K562 (cell line): ENCODE data around the gene SLCO3A1. TPM values are rescaled to one million over a fixed set of nuclear protein-coding genes. Genes with fewer than 3 reads are reported as not detected.

Source experiments
- ATAC-seq: fragments of 200-7000 bp; cut with Tn5 transposase; 3 replicates; pipeline ENCODE4 v1.9.1; 2020; ENCODE audit warnings: moderate library complexity
- BruUV-seq: library from RNA; stranded (reverse); fragments of 400-500 nt; replicated peaks from 2 replicates; lab custom pipeline; 2021; lab: Mats Ljungman, UMichigan
- CTCF ChIA-PET: fragments of 300-600 bp; formaldehyde crosslinking; extraction: SDS; loops from one replicate; lab custom pipeline; 2021; ENCODE audit warnings: low intra/inter-chr PET ratio; lab: Yijun Ruan, JAX
- POLR2A ChIA-PET: fragments of 300-600, 350-650 bp; sonication (Branson Sonifier 250); formaldehyde crosslinking; extraction: SDS; loops from one replicate; lab custom pipeline; 2021; ENCODE audit warnings: antibody characterized with exemption, inconsistent platforms; lab: Yijun Ruan, JAX
- DNase-seq, 4 experiments: peaks; one replicate each; pipeline versions ENCODE4 v3.0.0 to v3.0.0-alpha.2; 2011 to 2018; ENCODE audit warnings: low spot score in 3 of 4, mixed read lengths in 3 of 4; ENCODE audit errors: extremely low read depth in 1 of 4
- FAIRE-seq: peaks from 2 replicates; lab custom pipeline; 2011; peaks lifted over from hg19 to GRCh38; lab: Jason Lieb, UNC
- H2AFZ ChIP-seq: 2 replicates; pipeline ENCODE4 v1.6.0; 2011; ENCODE audit warnings: low read depth, low read length, control low read depth, inconsistent platforms
- H3K27ac ChIP-seq: fragments of 200-600 bp; 3 replicates; pipeline ENCODE4 v1.8.0; 2011; ENCODE audit warnings: low read depth, mild to moderate bottlenecking, control low read depth, inconsistent platforms, low read length, moderate library complexity, mixed read lengths; ENCODE audit errors: extremely low read depth
- H3K27me3 ChIP-seq, 2 experiments: fragments of 300-600 bp in 1 of 2; 2 replicates in 1 of 2; 3 replicates in 1 of 2; pipeline versions ENCODE4 v1.6.0 to v1.8.0; 2011; ENCODE audit warnings: inconsistent platforms in 2 of 2, low read length in 2 of 2, mild to moderate bottlenecking in 1 of 2, mixed read lengths in 1 of 2, moderate library complexity in 1 of 2; ENCODE audit not compliant: control insufficient read depth in 2 of 2, insufficient read depth in 2 of 2
- H3K36me3 ChIP-seq: fragments of 300-600 bp; 3 replicates; pipeline ENCODE4 v1.8.0; 2011; ENCODE audit warnings: mild to moderate bottlenecking, low read length, inconsistent platforms; ENCODE audit not compliant: control insufficient read depth, insufficient read depth
- H3K4me1 ChIP-seq, 2 experiments: fragments of 200-600 bp in 1 of 2; replicated peaks in 1 of 2; 2 replicates in 1 of 2; 3 replicates in 1 of 2; pipeline versions ENCODE4 v1.5.1 to v1.8.0; 2011; ENCODE audit warnings: inconsistent platforms in 2 of 2, low read length in 2 of 2, mild to moderate bottlenecking in 1 of 2, mixed read lengths in 1 of 2, moderate library complexity in 1 of 2; ENCODE audit not compliant: control insufficient read depth in 2 of 2, insufficient read depth in 2 of 2
- H3K4me2 ChIP-seq: 2 replicates; pipeline ENCODE4 v1.6.1; 2011; ENCODE audit warnings: low read length, control low read depth, inconsistent platforms, mixed read lengths; ENCODE audit not compliant: insufficient read depth
- H3K4me3 ChIP-seq: fragments of 200-600 bp; sonication (generic), shearing (Covaris generic); 2 replicates; pipeline ENCODE4 v1.5.1; 2016; ENCODE audit warnings: control low read depth, inconsistent platforms
- H3K79me2 ChIP-seq: fragments of 200-600 bp; 3 replicates; pipeline ENCODE4 v1.8.0; 2011; ENCODE audit warnings: low read length, inconsistent platforms; ENCODE audit not compliant: control insufficient read depth, insufficient read depth
- H3K9ac ChIP-seq, 2 experiments: 2 replicates each; pipeline versions ENCODE4 v1.6.0 to v1.6.1; 2011; ENCODE audit warnings: low read depth in 2 of 2, low read length in 2 of 2, control low read depth in 1 of 2, inconsistent platforms in 1 of 2, mild to moderate bottlenecking in 1 of 2, mixed read lengths in 1 of 2; ENCODE audit not compliant: insufficient read depth in 1 of 2
- H3K9me1 ChIP-seq: one replicate; pipeline ENCODE4 v1.6.0; 2011; ENCODE audit warnings: inconsistent platforms, mild to moderate bottlenecking, low read length, moderate library complexity; ENCODE audit not compliant: control insufficient read depth, insufficient read depth
- H3K9me3 ChIP-seq: replicated peaks from 2 replicates; pipeline ENCODE4 v1.5.1; 2011; ENCODE audit warnings: low read depth, low read length, inconsistent platforms; ENCODE audit not compliant: control insufficient read depth, insufficient read depth
- H4K20me1 ChIP-seq: replicated peaks from 2 replicates; pipeline ENCODE4 v1.6.1; 2011; ENCODE audit warnings: low read length, inconsistent platforms, mixed read lengths; ENCODE audit not compliant: control insufficient read depth, insufficient read depth
- CBFA2T3 ChIP-seq: fragments of 450-650 bp; IDR thresholded peaks from 2 replicates; pipeline ENCODE4 v1.6.1; 2017
- GTF3C2 ChIP-seq: IDR thresholded peaks from 3 replicates; pipeline ENCODE4 v1.6.1; 2011; ENCODE audit warnings: borderline replicate concordance, mild to moderate bottlenecking, moderate library complexity; ENCODE audit not compliant: insufficient read length; ENCODE audit errors: extremely low read depth
- MAFG ChIP-seq: fragments of 450-650 bp; conservative IDR thresholded peaks from 2 replicates; pipeline ENCODE4 v1.6.1; 2016; ENCODE audit warnings: missing genetic modification characterization, missing compliant biosample characterization
- MTA1 ChIP-seq: fragments of 450-650 bp; IDR thresholded peaks from 2 replicates; pipeline ENCODE4 v1.6.1; 2017; ENCODE audit warnings: borderline replicate concordance
- OTX1 ChIP-seq: fragments of 450-650 bp; formaldehyde crosslinking; IDR thresholded peaks from 2 replicates; pipeline ENCODE4 v1.4.0; 2022; ENCODE audit warnings: mild to moderate bottlenecking
- POLR2AphosphoS2 ChIP-seq: IDR thresholded peaks from 2 replicates; pipeline ENCODE4 v1.6.1; 2012; ENCODE audit warnings: low read length, improper control_type of control experiment
- RBBP5 ChIP-seq: fragments of 200-600 bp; sonication (generic); IDR thresholded peaks from 2 replicates; pipeline ENCODE4 v1.6.1; 2012; ENCODE audit warnings: borderline replicate concordance, mild to moderate bottlenecking, low read length, control low read depth, inconsistent platforms; ENCODE audit not compliant: insufficient read depth, poor library complexity, severe bottlenecking
- TAF15 ChIP-seq: fragments of 200-400 bp; formaldehyde crosslinking; IDR thresholded peaks from 2 replicates; pipeline ENCODE4 v1.6.1; 2017; ENCODE audit warnings: mild to moderate bottlenecking, low read depth, low read length, moderate library complexity
- ZNF398 ChIP-seq: fragments of 250-450 bp; sonication (Bioruptor Pico); IDR thresholded peaks from 2 replicates; pipeline ENCODE4 v1.8.0; 2021; ENCODE audit warnings: moderate library complexity, mild to moderate bottlenecking, inconsistent platforms
- WGBS: fragments of 100-300 bp; shearing (Covaris generic); methylation state at CpG from one replicate; pipeline ENCODE4 v1.1.6; 2016; ENCODE audit warnings: low coverage, mixed read lengths; ENCODE audit not compliant: insufficient coverage; ENCODE audit errors: missing lambda C conversion rate; 5-methylcytosine and 5-hydroxymethylcytosine counted together
- in situ Hi-C: fragments of 300-500 bp; cut with MboI; formaldehyde crosslinking; loops from 4 replicates; pipeline ENCODE4 v1.15.0; 2018; ENCODE audit warnings: inconsistent platforms, mixed read lengths
- intact Hi-C: fragments of 100-400 bp; cut with micrococcal nuclease; formaldehyde crosslinking; loops from 2 replicates; pipeline ENCODE4 v1.14.2; 2022
- polyA plus RNA-seq, 8 experiments: library from polyadenylated mRNA; depleted of rRNA in 4 of 8; stranded (reverse) in 5 of 8; unstranded in 3 of 8; fragments of >200 nt; fragmentation: Nextera tagmentation in 2 of 8; fragmentation: Illumina TruSeq in 1 of 8; extraction: Ambion mirVana in 2 of 8; extraction: Trizol in 1 of 8; gene quantifications; 2 replicates each; pipeline versions ENCODE4 v1.2.1 to v1.2.3, GENCODE V29; 2011 to 2014; ENCODE audit warnings: inconsistent platforms in 1 of 8, missing spikeins in 1 of 8
- total RNA-seq, 7 experiments: library from RNA; depleted of rRNA in 6 of 7; stranded (reverse); fragments of >200 nt in 6 of 7; fragmentation: Illumina TruSeq in 2 of 7; extraction: Trizol in 2 of 7; gene quantifications; 2 replicates each; pipeline versions ENCODE4 v1.2.1 to v1.2.3, GENCODE V29; 2011 to 2021; ENCODE audit warnings: low replicate concordance in 1 of 7

The SLCO3A1 gene
- total and polyA plus RNA-seq, 9 of the 15 experiments (the other 6 are each of a cell fraction or from before 2014, with no cell fraction given) = 0.01 to 0.84 (median 0.06) TPM; not detected in 3

DNA sequence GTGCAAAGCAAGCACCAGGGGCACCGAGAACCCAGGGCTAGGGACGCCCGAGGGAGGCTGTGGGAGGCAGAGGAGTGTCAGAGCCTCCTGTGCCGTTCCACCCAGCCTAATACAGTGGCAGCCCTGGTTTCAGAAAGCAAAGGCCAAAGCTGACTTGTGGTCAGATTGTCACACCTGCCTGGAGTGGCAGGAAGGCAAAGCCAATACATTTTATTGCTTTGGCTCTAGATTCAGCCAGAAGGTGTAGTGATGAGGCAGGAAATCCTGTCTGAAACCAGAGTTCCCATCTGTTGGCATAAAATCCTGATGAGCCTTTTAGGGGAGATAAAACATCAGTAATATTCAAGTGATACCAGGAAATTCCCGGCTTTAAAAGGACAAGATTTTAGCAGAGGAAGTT is 168.3 kb downstream of the SLCO3A1 start:
- no peak for ATAC-seq
- POLR2A ChIA-PET = interaction anchor here (0.5 kb wide), 1 partner anchor 1022 kb away, joined by 3 read pairs; no protein-coding TSS in a partner anchor

More for the DNA sequence above, 168.3 kb downstream of the SLCO3A1 start:
- in situ Hi-C loops = no loop called here
- no peaks in the 10 kb centered on the region for H3K36me3 ChIP-seq
- no peak overlapping the region for H3K4me3 ChIP-seq
- 0% methylated on average over 5 of the region's 5 CpGs for WGBS
- no peak overlapping the region for H2AFZ ChIP-seq
- H3K27ac ChIP-seq = no peak overlapping the region
- CTCF ChIA-PET = no interaction called here
- FAIRE-seq (no peak), DNase-seq (no peak)
- no peaks in the 10 kb centered on the region for H3K9me1 ChIP-seq
- no peaks in the 10 kb centered on the region for H3K79me2 ChIP-seq
- BruUV-seq = no TSS peak
- 0 out of 2 replicates have a peak, but pooled peaks cover 2% of the 10 kb centered on the region for H4K20me1 ChIP-seq
- H3K4me1 ChIP-seq = no peaks in the 10 kb centered on the region
- no peak overlapping the region for H3K4me2 ChIP-seq
- intact Hi-C loops = no loop called here
- TF ChIP-seq POLR2AphosphoS2 (no peak), GTF3C2 (no peak), MAFG (tag) (no peak), CBFA2T3 (no peak), ZNF398 (CRISPR knock-in tag) (no peak), TAF15 (no peak), MTA1 (no peak), RBBP5 (no peak), OTX1 (no peak)
- H3K9ac ChIP-seq = no peak overlapping the region; a peak in 1 of 4 replicates
- H3K27me3 ChIP-seq = 0 out of 5 replicates have a peak, but pooled peaks cover 0 to 4% of the 10 kb centered on the region in 2 experiments
- no peaks in the 10 kb centered on the region for H3K9me3 ChIP-seq
